ENCODE results near the gene PRSS12.
"Not testable (repeated sequence)": the region's sequence is repeated elsewhere in the genome, so short reads cannot be mapped to it uniquely, and the experiment has no call there.

PRSS12 gene

DNA sequence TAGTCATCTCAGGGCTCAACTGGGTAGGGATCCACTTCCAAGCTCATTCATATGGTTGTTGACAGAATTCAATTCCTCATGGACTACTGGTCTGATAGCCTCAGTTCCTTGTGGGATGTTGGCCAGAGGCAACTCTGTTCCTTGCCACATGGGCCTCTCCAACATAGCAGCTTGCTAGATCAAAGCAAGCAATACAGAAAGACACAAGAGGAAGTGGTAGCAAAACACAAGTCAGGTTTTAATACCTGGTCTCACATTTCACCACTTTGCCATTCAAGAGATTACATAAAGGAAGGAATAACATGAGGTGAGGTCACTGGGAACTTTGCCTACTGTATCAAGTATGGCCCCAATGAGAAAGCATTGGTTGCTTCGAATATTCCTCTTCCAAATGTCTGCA, 79.2 kb downstream of the PRSS12 start:
- no peak for DNase-seq

DNA sequence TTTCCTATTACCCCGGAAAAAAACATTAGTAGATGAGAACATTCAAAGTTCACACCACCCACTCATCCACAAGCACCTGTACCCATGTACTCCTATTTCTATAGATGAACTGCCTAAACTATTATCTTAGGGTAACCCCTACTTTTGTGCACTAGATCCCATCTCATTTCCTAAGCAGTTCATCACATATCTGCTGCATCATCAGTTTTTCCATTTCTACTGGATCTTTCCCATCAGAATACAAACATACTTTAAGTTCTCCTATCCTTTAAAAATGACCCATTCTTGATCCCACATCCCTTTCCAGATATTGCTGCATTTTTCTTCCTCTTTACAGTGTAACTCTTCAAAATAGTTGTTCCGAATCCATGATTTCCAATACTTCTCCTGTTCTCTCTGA, 81.0 kb downstream of the PRSS12 start:
- DNase-seq: no peak

DNA sequence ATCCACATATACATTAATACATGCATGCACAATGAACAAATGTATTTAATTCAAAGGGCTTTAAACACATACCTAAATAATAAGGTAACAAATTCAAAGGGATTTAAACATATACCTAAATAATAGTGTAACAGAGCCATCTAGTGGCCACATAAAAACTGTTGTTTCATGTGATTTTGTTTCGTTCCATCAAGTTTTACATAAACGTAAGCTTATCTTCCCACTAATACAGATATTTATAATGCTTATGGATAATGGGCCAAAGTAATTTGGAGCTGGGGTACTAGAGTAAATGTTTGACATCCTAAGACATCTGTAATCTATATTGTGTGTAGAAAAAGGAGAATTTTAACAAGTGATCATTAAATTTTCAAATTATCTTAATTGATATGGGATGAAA, 82.3 kb downstream of the PRSS12 start:
- DNase-seq: peak; percentile 50

DNA sequence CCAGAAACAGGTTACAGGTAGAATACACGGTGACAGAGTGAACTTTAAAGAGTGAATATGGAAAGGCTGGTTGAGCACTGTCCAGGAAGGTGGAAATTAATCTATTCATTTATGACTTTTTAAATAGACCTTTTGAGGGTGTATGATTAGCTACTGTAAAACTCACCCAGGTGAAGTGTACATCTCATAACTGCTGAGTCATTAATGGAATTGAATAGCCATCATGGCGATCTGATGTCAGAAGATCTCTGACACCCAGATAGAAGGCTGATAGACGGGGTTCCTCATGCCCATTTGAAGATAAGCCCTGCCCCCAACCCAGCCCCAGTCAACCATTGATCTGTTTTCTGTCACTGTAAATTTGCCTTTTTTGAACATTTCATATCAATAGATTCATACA, 84.0 kb downstream of the PRSS12 start:
- no peak for DNase-seq

DNA sequence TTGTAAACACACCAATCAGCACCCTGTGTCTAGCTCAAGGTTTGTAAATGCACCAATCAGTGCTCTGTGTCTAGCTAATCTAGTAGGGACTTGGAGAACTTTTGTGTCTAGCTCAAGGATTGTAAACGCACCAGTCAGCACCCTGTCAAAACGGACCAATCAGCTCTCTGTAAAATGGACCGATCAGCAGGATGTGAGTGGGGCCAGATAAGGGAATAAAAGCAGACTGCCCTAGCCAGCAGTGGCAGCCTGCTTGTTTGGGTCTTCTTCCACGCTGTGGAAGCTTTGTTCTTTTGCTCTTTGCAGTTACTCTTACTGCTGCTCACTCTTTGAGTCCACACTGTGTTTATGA, 86.7 kb downstream of the PRSS12 start:
- DNase-seq: not testable (repeated sequence)

DNA sequence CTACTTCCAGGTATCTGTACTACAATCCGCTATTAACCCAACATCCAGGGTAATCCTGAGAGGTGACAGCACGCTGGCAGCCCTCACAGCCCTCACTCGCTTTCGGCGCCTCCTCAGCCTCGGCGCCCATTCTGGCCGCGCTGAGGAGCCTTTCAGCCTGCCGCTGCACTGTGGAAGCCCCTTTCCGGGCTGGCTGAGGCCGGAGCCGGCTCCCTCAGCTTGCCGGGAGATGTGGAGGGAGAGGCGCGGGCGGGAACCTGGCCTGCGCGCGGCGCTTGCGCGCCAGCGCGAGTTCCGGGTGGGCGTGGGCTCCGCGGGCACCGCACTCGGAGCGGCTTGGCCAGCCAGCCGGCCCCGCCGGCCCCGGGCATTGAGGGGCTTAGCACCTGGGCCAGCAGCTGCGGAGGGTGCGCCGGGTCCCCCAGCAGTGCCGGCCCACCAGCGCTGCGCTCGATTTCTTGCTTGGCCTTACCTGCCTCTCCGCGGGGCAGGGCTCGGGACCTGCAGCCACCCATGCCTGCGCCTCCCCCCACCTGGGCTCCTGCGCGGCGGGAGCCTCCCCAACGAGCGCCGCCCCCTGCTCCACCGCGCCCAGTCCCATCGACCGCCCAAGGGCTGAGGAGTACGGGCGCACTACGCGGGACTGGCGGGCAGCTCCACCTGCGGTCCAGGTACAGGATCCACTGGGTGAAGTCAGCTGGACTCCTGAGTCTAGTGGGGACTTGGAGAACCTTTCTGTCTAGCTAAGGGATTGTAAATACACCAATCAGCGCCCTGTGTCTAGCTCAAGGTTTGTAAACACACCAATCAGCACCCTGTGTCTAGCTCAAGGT, 87.3 kb downstream of the PRSS12 start:
- no peak for DNase-seq

DNA sequence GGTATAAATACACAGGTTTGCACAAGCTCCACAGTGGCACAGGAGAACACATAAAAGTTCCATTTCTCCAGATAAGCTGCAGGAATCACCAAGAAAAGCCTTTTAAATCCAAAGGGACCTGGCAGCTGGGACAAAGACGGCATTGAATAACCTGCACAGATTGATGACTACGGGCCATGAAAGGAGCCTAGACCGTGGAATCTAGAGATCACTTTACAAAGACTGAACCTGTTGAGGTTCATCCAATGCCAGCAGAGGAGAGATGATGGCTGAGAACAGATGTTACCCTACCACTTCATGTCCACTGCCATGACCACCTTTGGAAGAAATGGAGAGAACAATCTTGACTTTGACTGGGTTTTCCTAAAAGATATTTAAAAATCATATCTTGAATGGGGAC, 88.7 kb downstream of the PRSS12 start:
- DNase-seq: no peak

DNA sequence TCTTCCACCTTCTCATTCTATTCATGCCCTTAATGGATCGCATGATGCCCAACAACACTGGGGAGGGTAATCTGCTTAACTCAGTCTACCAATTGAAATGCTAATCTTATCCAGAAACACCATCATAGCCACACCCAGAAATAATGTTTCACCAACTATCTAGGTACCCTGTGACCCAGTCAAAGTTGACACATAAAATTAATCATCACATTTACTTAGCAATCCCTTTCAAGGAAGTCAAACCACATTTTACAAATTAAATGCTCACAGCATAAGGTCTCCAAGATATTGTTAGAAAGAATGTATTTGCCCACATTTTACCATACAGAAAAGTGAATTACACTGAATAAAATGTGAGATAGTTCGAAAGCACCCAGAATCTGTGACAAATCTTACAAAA, 92.5 kb downstream of the PRSS12 start:
- DNase-seq: no peak

DNA sequence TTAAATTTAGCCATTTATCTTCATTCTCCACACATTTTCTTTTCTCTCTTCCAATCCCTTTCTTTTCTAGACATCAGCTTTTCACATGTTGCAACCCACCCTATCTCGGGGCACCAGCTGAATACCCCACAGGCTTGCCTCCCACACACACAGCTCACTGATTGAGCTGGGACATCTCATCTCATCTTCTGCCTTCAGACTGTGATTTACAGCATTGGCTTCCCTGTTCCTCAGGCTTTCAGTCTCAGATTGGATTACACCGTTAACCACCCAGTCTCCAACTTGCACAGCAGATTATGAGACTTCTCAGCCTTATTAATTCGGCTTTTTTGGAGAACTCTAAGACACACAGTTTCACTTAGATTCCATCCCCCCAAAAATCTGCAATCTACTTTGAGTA, 93.7 kb downstream of the PRSS12 start:
- no peak for DNase-seq

DNA sequence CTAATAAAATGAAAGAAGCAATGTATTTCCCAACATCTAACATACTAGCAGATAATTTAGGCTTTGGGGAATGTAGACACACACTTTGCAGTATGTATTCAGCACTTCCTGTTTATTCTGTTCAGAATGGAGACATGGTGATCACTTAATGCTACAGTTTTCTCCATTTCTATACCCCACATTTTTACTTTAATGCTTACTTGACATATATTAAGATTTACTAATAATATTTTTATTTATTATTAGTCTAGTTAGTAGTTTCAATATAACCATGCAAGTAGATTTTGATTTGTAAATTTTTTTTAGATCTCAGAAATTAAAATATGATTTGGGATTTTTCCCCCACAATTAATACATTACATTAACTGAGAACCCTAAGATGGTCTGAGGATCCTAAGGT, 98.4 kb downstream of the PRSS12 start:
- no peak for DNase-seq

DNA sequence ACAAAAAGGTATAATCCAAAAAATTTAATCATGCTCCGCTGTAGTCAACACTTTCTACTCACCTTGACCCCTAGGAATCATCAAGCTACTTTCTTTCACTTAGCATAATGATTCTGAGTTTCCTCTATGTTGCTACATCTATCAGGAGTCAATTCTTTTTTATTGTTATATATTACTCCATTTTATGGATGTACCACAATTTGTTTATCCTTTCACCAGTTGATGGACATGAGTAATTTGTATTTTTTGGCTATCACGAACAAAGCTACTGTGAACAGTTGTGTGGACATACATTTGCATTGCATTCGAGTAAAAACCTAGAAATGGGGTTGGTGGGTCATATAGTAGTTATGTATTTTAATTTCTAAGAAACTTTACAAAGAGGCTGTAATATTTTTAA, 102.9 kb downstream of the PRSS12 start:
- no peak for DNase-seq

DNA sequence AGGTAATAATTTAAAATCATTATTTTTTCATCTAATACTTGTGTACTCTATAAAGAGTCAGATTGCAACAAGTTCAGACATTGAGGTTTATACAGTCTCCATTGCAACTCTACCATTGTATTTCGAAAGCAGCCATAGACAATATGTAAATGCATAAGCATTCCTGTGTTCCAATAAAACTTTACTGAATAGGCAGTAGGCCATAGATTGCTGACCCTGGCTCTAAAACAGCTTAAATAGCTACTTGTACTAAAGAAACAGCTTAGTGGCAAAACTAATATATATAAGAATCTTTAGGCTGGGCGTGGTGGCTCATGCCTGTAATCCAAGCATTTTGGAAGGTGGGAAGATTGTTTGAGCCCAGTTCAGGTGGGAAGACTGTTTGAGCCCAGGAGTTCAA, 115.3 kb downstream of the PRSS12 start:
- DNase-seq: no peak

DNA sequence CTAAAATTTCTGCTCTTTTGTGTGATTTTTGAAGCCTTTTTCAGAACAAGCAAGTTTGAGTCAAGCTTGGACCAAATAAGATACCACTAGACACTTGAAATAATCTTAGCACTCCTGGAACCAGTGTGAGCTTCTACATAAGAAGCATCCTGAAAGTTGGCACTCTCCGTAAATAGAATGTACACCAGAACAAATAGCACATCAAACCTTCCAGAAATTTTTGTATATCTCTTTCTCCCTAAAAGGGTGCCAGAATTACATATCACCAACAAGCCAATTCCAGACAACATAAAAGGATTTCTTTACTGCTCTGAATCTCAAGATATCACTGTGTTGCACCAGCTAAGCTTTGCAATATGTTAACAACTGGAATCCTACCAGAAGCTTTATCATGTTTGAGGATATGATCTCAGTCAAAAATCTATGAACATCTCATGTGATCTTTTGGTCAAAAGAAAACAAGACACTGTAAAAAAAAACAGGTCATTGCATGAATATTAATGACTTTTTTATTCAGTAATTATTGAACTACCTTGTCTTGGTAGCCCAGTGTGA, 117.2 kb downstream of the PRSS12 start:
- no peak for DNase-seq

Data from NCI-H1694 treated with DMSO at 0.1 percent for 48 hours (cell line).